Measurements from ENCODE around the gene CFAP299.
A peak's percentile ranks its signal among the peaks of the same experiment; 100 is the strongest.

Gene CFAP299

DNA sequence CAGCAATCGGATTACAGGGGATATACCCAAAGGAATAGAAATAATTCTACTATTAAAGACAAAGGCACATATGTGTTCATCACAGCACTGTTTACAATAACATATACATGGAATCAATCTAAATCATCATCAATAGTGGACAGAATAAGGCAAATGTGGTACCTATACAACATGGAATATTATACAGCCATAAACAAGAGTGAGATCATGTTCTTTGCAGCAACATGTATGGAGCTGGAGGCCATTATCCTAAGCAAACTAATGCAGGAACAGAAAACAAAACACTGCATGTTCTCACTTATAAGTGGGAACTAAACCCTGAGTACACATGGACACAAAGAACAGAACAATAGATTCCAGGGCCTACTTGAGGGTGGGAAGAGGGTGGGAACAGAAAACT, 163.2 kb downstream of the CFAP299 start:
- Histone ChIP-seq H3K4me1 (ENCODE audit: insufficient read depth, low read length, poor library complexity, severe bottlenecking) (peaks cover 55% of the 10 kb centered on the region), H3F3A (ENCODE audit: low read depth) (peaks cover 4% of the 10 kb centered on the region; the same call in 1 of the 2 replicates), H3K36me3 (ENCODE audit: insufficient read depth, low read length) (no peaks in the 10 kb centered on the region), H3K79me2 (ENCODE audit: insufficient read depth, low read length) (no peaks in the 10 kb centered on the region), H4K20me1 (ENCODE audit: insufficient read depth, low read length, poor library complexity, severe bottlenecking) (no peaks in the 10 kb centered on the region), H2AFZ (ENCODE audit: low read length) (no peak overlapping the region), H3K9me2 (replicated peaks; ENCODE audit: low read depth, low read length) (no peaks in the 10 kb centered on the region), H3K9me3 (ENCODE audit: insufficient read depth, low read depth, low read length) (peaks cover 18% of the 10 kb centered on the region; the same call in 1 of the 2 replicates), H3K27me3 (ENCODE audit: insufficient read depth, low read length, poor library complexity, severe bottlenecking) (no peaks in the 10 kb centered on the region), H3K9ac (ENCODE audit: low read depth, low read length, poor library complexity, severe bottlenecking) (no peak overlapping the region), H3K4me2 (ENCODE audit: low read depth, low read length, poor library complexity, severe bottlenecking) (no peak overlapping the region), H3K4me3 (ENCODE audit: low read length, poor library complexity, severe bottlenecking) (no peak overlapping the region)
- TF ChIP-seq, protein P1, sequence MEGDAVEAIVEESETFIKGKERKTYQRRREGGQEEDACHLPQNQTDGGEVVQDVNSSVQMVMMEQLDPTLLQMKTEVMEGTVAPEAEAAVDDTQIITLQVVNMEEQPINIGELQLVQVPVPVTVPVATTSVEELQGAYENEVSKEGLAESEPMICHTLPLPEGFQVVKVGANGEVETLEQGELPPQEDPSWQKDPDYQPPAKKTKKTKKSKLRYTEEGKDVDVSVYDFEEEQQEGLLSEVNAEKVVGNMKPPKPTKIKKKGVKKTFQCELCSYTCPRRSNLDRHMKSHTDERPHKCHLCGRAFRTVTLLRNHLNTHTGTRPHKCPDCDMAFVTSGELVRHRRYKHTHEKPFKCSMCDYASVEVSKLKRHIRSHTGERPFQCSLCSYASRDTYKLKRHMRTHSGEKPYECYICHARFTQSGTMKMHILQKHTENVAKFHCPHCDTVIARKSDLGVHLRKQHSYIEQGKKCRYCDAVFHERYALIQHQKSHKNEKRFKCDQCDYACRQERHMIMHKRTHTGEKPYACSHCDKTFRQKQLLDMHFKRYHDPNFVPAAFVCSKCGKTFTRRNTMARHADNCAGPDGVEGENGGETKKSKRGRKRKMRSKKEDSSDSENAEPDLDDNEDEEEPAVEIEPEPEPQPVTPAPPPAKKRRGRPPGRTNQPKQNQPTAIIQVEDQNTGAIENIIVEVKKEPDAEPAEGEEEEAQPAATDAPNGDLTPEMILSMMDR (conservative IDR thresholded peaks at IDR 0.05; ENCODE audit: low read length): no peak
- TF ChIP-seq EZH2phosphoT487 (IDR thresholded peaks at IDR 0.05; ENCODE audit: borderline replicate concordance): no peak

DNA sequence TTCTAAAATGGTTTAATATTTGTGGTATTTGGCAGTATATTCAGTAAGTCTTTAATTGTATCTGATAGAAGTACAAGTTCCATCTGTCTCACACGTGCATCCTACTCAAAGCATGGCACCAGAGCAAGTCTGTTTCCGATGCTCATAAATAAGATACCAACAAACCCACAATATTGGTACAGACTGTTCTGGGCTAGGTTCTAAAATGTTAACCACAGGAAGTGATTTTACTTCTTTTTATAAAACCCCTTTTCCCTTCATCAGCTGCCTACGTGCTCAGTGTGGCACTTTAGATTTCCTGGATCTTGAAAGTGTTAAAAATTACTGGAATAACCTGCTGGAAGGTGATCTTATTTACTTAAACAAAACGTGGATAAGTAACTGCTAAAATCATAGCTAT, 165.1 kb downstream of the CFAP299 start:
- no peaks in the 10 kb centered on the region for H3K36me3 ChIP-seq (ENCODE audit: insufficient read depth, low read length)
- H3K27me3 ChIP-seq (ENCODE audit: insufficient read depth, low read length, poor library complexity, severe bottlenecking): no peaks in the 10 kb centered on the region
- H3K9me2 ChIP-seq (replicated peaks; ENCODE audit: low read depth, low read length): no peaks in the 10 kb centered on the region
- TF ChIP-seq EZH2phosphoT487 (IDR thresholded peaks at IDR 0.05; ENCODE audit: borderline replicate concordance): peak; percentile 94
- TF ChIP-seq, protein P1 (conservative IDR thresholded peaks at IDR 0.05; ENCODE audit: low read length): no peak
- no peaks in the 10 kb centered on the region for H4K20me1 ChIP-seq (ENCODE audit: insufficient read depth, low read length, poor library complexity, severe bottlenecking)
- peaks cover 4% of the 10 kb centered on the region; the same call in 1 of the 2 replicates for H3F3A ChIP-seq (ENCODE audit: low read depth)
- peaks cover 38% of the 10 kb centered on the region for H3K4me1 ChIP-seq (ENCODE audit: insufficient read depth, low read length, poor library complexity, severe bottlenecking)
- no peaks in the 10 kb centered on the region for H3K79me2 ChIP-seq (ENCODE audit: insufficient read depth, low read length)
- H3K9ac ChIP-seq (ENCODE audit: low read depth, low read length, poor library complexity, severe bottlenecking): no peak overlapping the region
- peak overlapping the region; percentile 70 for H3K4me2 ChIP-seq (ENCODE audit: low read depth, low read length, poor library complexity, severe bottlenecking)
- no peak overlapping the region for H2AFZ ChIP-seq (ENCODE audit: low read length)
- H3K4me3 ChIP-seq (ENCODE audit: low read length, poor library complexity, severe bottlenecking): peak overlapping the region; percentile 49
- peaks cover 18% of the 10 kb centered on the region; the same call in 1 of the 2 replicates for H3K9me3 ChIP-seq (ENCODE audit: insufficient read depth, low read depth, low read length)

DNA sequence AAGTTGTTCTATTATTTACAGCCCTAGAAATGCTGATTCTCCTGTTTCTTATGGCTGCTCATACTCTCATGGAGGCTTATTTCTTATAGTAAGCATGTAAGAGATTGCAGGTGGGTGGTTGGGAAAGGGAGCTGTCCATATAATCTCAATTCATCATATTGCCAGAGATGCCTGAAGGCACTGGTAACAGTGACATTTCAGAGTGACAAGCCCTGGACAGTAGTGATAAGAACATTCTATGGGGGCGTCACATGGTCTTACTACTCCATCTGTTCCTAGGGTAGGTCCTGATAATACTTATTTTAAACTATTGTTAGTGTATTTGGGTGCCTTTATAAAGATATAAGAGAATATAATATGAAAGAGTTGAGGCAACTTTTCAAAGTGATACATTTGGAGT, 171.5 kb downstream of the CFAP299 start:
- Histone ChIP-seq H3K9ac (ENCODE audit: low read depth, low read length, poor library complexity, severe bottlenecking) (no peak overlapping the region), H2AFZ (ENCODE audit: low read length) (no peak overlapping the region), H3F3A (ENCODE audit: low read depth) (no peaks in the 10 kb centered on the region), H3K9me3 (ENCODE audit: insufficient read depth, low read depth, low read length) (no peaks in the 10 kb centered on the region), H3K4me2 (ENCODE audit: low read depth, low read length, poor library complexity, severe bottlenecking) (no peak overlapping the region), H3K4me3 (ENCODE audit: low read length, poor library complexity, severe bottlenecking) (no peak overlapping the region), H3K4me1 (ENCODE audit: insufficient read depth, low read length, poor library complexity, severe bottlenecking) (peaks cover 48% of the 10 kb centered on the region), H3K27me3 (ENCODE audit: insufficient read depth, low read length, poor library complexity, severe bottlenecking) (no peaks in the 10 kb centered on the region), H3K36me3 (ENCODE audit: insufficient read depth, low read length) (no peaks in the 10 kb centered on the region), H4K20me1 (ENCODE audit: insufficient read depth, low read length, poor library complexity, severe bottlenecking) (no peaks in the 10 kb centered on the region), H3K9me2 (replicated peaks; ENCODE audit: low read depth, low read length) (no peaks in the 10 kb centered on the region), H3K79me2 (ENCODE audit: insufficient read depth, low read length) (no peaks in the 10 kb centered on the region)
- TF ChIP-seq, protein P1 (conservative IDR thresholded peaks at IDR 0.05; ENCODE audit: low read length): no peak
- TF ChIP-seq EZH2phosphoT487 (IDR thresholded peaks at IDR 0.05; ENCODE audit: borderline replicate concordance): no peak

All from Loucy (cell line).